WTC11 (cell line): ENCODE results near the gene DMC1.

ENCODE experiments used
- CTCF ChIP-seq: fragments of 200-600 bp; IDR thresholded peaks from 2 replicates; pipeline ENCODE4 v1.8.0; 2022; ENCODE audit warnings: antibody characterized with exemption
- ZSCAN18 ChIP-seq: fragments of 250-450 bp; sonication (Bioruptor Pico); IDR thresholded peaks from 2 replicates; pipeline ENCODE4 v2.1.2; 2022; ENCODE audit warnings: mild to moderate bottlenecking, moderate library complexity

- TF ChIP-seq CTCF (no peak), ZSCAN18 (CRISPR knock-in tag) (no peak)
Observed at GRCh38 chr22:38601221-38601764, 31.3 kb upstream of the DMC1 start.
